Measurements from ENCODE around the gene HLA-DQA2.

DNA sequence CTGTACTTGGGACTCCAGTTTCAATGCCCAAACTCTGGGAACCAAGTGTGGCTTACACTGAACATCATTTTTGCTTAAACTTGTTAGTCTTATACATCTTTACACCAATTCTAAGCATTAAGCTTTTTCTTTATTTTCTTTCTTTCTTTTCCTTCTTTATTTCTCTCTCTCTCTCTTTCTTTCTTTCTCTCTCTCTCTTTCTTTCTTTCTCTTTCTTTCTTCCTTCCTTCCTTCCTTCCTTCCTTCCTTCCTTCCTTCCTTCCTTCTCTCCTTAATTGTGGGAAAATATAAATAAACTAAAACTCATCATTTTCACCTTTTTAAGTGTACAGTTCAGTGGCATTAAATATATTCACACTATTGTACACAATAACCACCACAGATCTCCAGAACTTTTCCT lies 31.6 kb upstream of the HLA-DQA2 start:
- TF ChIP-seq, protein P1, sequence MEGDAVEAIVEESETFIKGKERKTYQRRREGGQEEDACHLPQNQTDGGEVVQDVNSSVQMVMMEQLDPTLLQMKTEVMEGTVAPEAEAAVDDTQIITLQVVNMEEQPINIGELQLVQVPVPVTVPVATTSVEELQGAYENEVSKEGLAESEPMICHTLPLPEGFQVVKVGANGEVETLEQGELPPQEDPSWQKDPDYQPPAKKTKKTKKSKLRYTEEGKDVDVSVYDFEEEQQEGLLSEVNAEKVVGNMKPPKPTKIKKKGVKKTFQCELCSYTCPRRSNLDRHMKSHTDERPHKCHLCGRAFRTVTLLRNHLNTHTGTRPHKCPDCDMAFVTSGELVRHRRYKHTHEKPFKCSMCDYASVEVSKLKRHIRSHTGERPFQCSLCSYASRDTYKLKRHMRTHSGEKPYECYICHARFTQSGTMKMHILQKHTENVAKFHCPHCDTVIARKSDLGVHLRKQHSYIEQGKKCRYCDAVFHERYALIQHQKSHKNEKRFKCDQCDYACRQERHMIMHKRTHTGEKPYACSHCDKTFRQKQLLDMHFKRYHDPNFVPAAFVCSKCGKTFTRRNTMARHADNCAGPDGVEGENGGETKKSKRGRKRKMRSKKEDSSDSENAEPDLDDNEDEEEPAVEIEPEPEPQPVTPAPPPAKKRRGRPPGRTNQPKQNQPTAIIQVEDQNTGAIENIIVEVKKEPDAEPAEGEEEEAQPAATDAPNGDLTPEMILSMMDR (IDR thresholded peaks at IDR 0.05) = no peak
- no peak for TF ChIP-seq POLR2A (IDR thresholded peaks at IDR 0.05; ENCODE audit: low read length)
- TF ChIP-seq, protein P2, sequence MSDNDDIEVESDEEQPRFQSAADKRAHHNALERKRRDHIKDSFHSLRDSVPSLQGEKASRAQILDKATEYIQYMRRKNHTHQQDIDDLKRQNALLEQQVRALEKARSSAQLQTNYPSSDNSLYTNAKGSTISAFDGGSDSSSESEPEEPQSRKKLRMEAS (IDR thresholded peaks at IDR 0.05) = no peak
- TF ChIP-seq CBX8 (IDR thresholded peaks at IDR 0.05) = no peak
- TF ChIP-seq, protein P3, sequence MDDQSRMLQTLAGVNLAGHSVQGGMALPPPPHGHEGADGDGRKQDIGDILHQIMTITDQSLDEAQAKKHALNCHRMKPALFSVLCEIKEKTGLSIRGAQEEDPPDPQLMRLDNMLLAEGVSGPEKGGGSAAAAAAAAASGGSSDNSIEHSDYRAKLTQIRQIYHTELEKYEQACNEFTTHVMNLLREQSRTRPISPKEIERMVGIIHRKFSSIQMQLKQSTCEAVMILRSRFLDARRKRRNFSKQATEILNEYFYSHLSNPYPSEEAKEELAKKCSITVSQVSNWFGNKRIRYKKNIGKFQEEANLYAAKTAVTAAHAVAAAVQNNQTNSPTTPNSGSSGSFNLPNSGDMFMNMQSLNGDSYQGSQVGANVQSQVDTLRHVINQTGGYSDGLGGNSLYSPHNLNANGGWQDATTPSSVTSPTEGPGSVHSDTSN (IDR thresholded peaks at IDR 0.05) = no peak
- TF ChIP-seq, protein P4, sequence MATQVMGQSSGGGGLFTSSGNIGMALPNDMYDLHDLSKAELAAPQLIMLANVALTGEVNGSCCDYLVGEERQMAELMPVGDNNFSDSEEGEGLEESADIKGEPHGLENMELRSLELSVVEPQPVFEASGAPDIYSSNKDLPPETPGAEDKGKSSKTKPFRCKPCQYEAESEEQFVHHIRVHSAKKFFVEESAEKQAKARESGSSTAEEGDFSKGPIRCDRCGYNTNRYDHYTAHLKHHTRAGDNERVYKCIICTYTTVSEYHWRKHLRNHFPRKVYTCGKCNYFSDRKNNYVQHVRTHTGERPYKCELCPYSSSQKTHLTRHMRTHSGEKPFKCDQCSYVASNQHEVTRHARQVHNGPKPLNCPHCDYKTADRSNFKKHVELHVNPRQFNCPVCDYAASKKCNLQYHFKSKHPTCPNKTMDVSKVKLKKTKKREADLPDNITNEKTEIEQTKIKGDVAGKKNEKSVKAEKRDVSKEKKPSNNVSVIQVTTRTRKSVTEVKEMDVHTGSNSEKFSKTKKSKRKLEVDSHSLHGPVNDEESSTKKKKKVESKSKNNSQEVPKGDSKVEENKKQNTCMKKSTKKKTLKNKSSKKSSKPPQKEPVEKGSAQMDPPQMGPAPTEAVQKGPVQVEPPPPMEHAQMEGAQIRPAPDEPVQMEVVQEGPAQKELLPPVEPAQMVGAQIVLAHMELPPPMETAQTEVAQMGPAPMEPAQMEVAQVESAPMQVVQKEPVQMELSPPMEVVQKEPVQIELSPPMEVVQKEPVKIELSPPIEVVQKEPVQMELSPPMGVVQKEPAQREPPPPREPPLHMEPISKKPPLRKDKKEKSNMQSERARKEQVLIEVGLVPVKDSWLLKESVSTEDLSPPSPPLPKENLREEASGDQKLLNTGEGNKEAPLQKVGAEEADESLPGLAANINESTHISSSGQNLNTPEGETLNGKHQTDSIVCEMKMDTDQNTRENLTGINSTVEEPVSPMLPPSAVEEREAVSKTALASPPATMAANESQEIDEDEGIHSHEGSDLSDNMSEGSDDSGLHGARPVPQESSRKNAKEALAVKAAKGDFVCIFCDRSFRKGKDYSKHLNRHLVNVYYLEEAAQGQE (IDR thresholded peaks at IDR 0.05) = no peak

Measured in A549 (cell line).